ENCODE results near the gene SEMA3F. TPM values are rescaled to one million over a fixed set of nuclear protein-coding genes. Genes with fewer than 3 reads are reported as not detected.

Gene SEMA3F
- total and polyA plus RNA-seq, 2 experiments from 2014 or later = 2.3 to 67.6 TPM

- H3K4me3 ChIP-seq = no peak overlapping the region
- Mint-ChIP-seq H3K4me1 (peaks cover 25% of the 10 kb centered on the region), H3K4me3 (no peak overlapping the region), H3K27me3 (ENCODE audit: insufficient read depth, low read depth, poor library complexity) (peaks cover 16% of the 10 kb centered on the region), H3K36me3 (ENCODE audit: low read depth) (peaks cover 34% of the 10 kb centered on the region), H3K27ac (no peak overlapping the region), H3K9me3 (no peaks in the 10 kb centered on the region)
- no peaks in the 10 kb centered on the region for H3K79me2 ChIP-seq (replicated peaks; ENCODE audit: insufficient read depth)
- H4K20me1 ChIP-seq (replicated peaks; ENCODE audit: insufficient read depth) = peaks cover 6% of the 10 kb centered on the region; the same call in 1 of the 2 replicates
- TF ChIP-seq REST (IDR thresholded peaks at IDR 0.05; ENCODE audit: unreplicated experiment) = no peak
- no peak for TF ChIP-seq JUNB (IDR thresholded peaks at IDR 0.05; ENCODE audit: unreplicated experiment)
- TF ChIP-seq EZH2 (IDR thresholded peaks at IDR 0.05; ENCODE audit: low read depth, unreplicated experiment) = no peak
- peak; percentile 90 to 99 for TF ChIP-seq CTCF (conservative IDR thresholded peaks at IDR 0.05; ENCODE audit: low read depth in 2 of 2)
- no peak for TF ChIP-seq STAT1 (IDR thresholded peaks at IDR 0.05; ENCODE audit: unreplicated experiment)
- TF ChIP-seq POLR2AphosphoS5 (IDR thresholded peaks at IDR 0.05; ENCODE audit: low read depth) = 0 out of 2 replicates have a peak, but pooled peaks have one; percentile 30
- peak; percentile 82; the same call in 1 of the 2 replicates for TF ChIP-seq ZNF114 (CRISPR knock-in tag; IDR thresholded peaks at IDR 0.05)
- peak; percentile 99 for TF ChIP-seq ZNF462 (CRISPR knock-in tag; IDR thresholded peaks at IDR 0.05)
- no peak for TF ChIP-seq ZNF331 (CRISPR knock-in tag; IDR thresholded peaks at IDR 0.05; ENCODE audit: low read depth)
- no peak for TF ChIP-seq EZH2phosphoT487 (IDR thresholded peaks at IDR 0.05; ENCODE audit: unreplicated experiment)
- no peak for TF ChIP-seq ETS1 (IDR thresholded peaks at IDR 0.05)
- TF ChIP-seq CREB1 (CRISPR knock-in tag; IDR thresholded peaks at IDR 0.05; ENCODE audit: low read depth) = no peak
- TF ChIP-seq NANOG (IDR thresholded peaks at IDR 0.05; ENCODE audit: borderline replicate concordance) = no peak
- peaks cover 19% of the 10 kb centered on the region for H3K4me1 ChIP-seq (ENCODE audit: insufficient read depth)
- no peak overlapping the region for H2AFZ ChIP-seq
- no peak overlapping the region for H3K4me2 ChIP-seq
- DNase-seq (ENCODE audit: low spot score) (peak; percentile 88), ATAC-seq (peak; percentile 83)
- peaks cover 15% of the 10 kb centered on the region; the same call in 1 of the 2 replicates for H3F3A ChIP-seq (replicated peaks; ENCODE audit: low read depth)
- H3K9me2 ChIP-seq (ENCODE audit: insufficient read depth) = no peaks in the 10 kb centered on the region; the same call in 1 of the 2 replicates
- H3K27me3 ChIP-seq (ENCODE audit: insufficient read depth) = no peaks in the 10 kb centered on the region
- H3K36me3 ChIP-seq (ENCODE audit: insufficient read depth) = peaks cover 24% of the 10 kb centered on the region
- peak overlapping the region; percentile 32; the same call in 1 of the 2 replicates for H3K27ac ChIP-seq (ENCODE audit: low read depth)
These were observed 33.8 kb upstream of the SEMA3F start for GRCh38 chr3:50121072-50122032.

Data from GM23338 (cell line).